OCI-LY1 (cell line): ENCODE results near the gene KLHDC8A.

Experiments used
- H2AFZ ChIP-seq: fragments of 200-600 bp; sonication (generic), shearing (Covaris generic); 2 replicates; pipeline ENCODE4 v1.6.0; 2014; ENCODE audit warnings: antibody characterized with exemption, mild to moderate bottlenecking, low read length
- H3F3A ChIP-seq: fragments of 200-600 bp; sonication (generic), shearing (Covaris generic); 2 replicates; pipeline ENCODE4 v1.6.0; 2014; ENCODE audit warnings: mild to moderate bottlenecking, antibody characterized with exemption, low read length, moderate library complexity; ENCODE audit not compliant: insufficient read depth
- H3K27ac ChIP-seq: fragments of 200-600 bp; sonication (generic); 2 replicates; pipeline ENCODE4 v1.5.1; 2014; ENCODE audit warnings: low read length, mixed run types, mild to moderate bottlenecking, low read depth; ENCODE audit not compliant: poor library complexity, severe bottlenecking
- H3K27me3 ChIP-seq: fragments of 200-600 bp; sonication (generic); 2 replicates; pipeline ENCODE4 v1.6.0; 2014; ENCODE audit warnings: antibody characterized with exemption, mild to moderate bottlenecking, low read length, moderate library complexity; ENCODE audit not compliant: insufficient read depth
- H3K36me3 ChIP-seq: fragments of 200-600 bp; sonication (generic); 2 replicates; pipeline ENCODE4 v1.6.1; 2014; ENCODE audit warnings: mild to moderate bottlenecking, antibody characterized with exemption, low read length, moderate library complexity, mixed read lengths; ENCODE audit not compliant: insufficient read depth
- H3K4me1 ChIP-seq: fragments of 200-600 bp; sonication (generic); 2 replicates; pipeline ENCODE4 v1.5.1; 2014; ENCODE audit warnings: mild to moderate bottlenecking, low read length, moderate library complexity; ENCODE audit not compliant: insufficient read depth, severe bottlenecking
- H3K4me2 ChIP-seq: fragments of 200-600 bp; sonication (generic), shearing (Covaris generic); 2 replicates; pipeline ENCODE4 v1.6.1; 2014; ENCODE audit warnings: low read length
- H3K4me3 ChIP-seq: fragments of 200-600 bp; sonication (generic); 2 replicates; pipeline ENCODE4 v1.5.1; 2014; ENCODE audit warnings: low read length, low read depth, mild to moderate bottlenecking, mixed read lengths; ENCODE audit not compliant: poor library complexity, severe bottlenecking
- H3K79me2 ChIP-seq: fragments of 200-600 bp; shearing (Covaris generic); 2 replicates; pipeline ENCODE4 v1.6.1; 2016; ENCODE audit warnings: mixed run types, low read length, mixed read lengths; ENCODE audit not compliant: insufficient read depth
- H3K9ac ChIP-seq: fragments of 200-600 bp; sonication (generic), shearing (Covaris generic); 2 replicates; pipeline ENCODE4 v1.6.1; 2014; ENCODE audit warnings: mild to moderate bottlenecking, low read length, mixed read lengths
- H3K9me2 ChIP-seq: fragments of 200-600 bp; sonication (generic), shearing (Covaris generic); 2 replicates; pipeline ENCODE4 v1.6.1; 2014; ENCODE audit warnings: low read depth, mild to moderate bottlenecking, low read length, mixed read lengths
- H3K9me3 ChIP-seq: fragments of 200-600 bp; shearing (Covaris generic); 2 replicates; pipeline ENCODE4 v1.6.1; 2014; ENCODE audit warnings: low read length, mixed read lengths
- H4K20me1 ChIP-seq: fragments of 200-600 bp; sonication (generic), shearing (Covaris generic); 2 replicates; pipeline ENCODE4 v1.6.0; 2016; ENCODE audit warnings: mild to moderate bottlenecking, low read length; ENCODE audit not compliant: insufficient read depth
- CTCF ChIP-seq: fragments of 200-600 bp; sonication (generic), shearing (Covaris generic); IDR thresholded peaks from 2 replicates; pipeline ENCODE4 v1.5.1; 2017; ENCODE audit warnings: mild to moderate bottlenecking, antibody characterized with exemption, low read length, moderate library complexity, mixed read lengths
- EZH2 ChIP-seq: fragments of 200-600 bp; sonication (generic), shearing (Covaris generic); IDR thresholded peaks from 2 replicates; pipeline ENCODE4 v1.8.0; 2017; ENCODE audit warnings: borderline replicate concordance, mixed run types, mild to moderate bottlenecking, antibody characterized with exemption, low read length, moderate library complexity, mixed read lengths

The KLHDC8A gene

GRCh38 chr1:205377355-205377754 lies 20.6 kb upstream of the KLHDC8A start:
- TF ChIP-seq EZH2, result no peak
- TF ChIP-seq CTCF, result no peak
- H3K4me1 ChIP-seq, result no peaks in the 10 kb centered on the region

GRCh38 chr1:205376739-205377138 lies 20.0 kb upstream of the KLHDC8A start:
- H3K9ac ChIP-seq, result no peak overlapping the region
- no peaks in the 10 kb centered on the region for H4K20me1 ChIP-seq
- no peaks in the 10 kb centered on the region for H3K79me2 ChIP-seq
- no peaks in the 10 kb centered on the region for H3K9me2 ChIP-seq
- no peak overlapping the region for H2AFZ ChIP-seq
- H3K36me3 ChIP-seq, result no peaks in the 10 kb centered on the region
- TF ChIP-seq CTCF (no peak), EZH2 (no peak)
- no peaks in the 10 kb centered on the region for H3K4me1 ChIP-seq
- no peaks in the 10 kb centered on the region for H3K9me3 ChIP-seq
- H3K4me3 ChIP-seq, result no peak overlapping the region
- H3K4me2 ChIP-seq, result no peak overlapping the region
- no peak overlapping the region for H3K27ac ChIP-seq
- H3F3A ChIP-seq, result no peaks in the 10 kb centered on the region
- H3K27me3 ChIP-seq, result 0 out of 2 replicates have a peak, but pooled peaks cover 7% of the 10 kb centered on the region

More at GRCh38 chr1:205377355-205377754, 20.6 kb upstream of the KLHDC8A start:
- H3K4me3 ChIP-seq, result no peak overlapping the region
- H4K20me1 ChIP-seq, result no peaks in the 10 kb centered on the region
- H3K9me2 ChIP-seq, result no peaks in the 10 kb centered on the region
- no peaks in the 10 kb centered on the region for H3K79me2 ChIP-seq
- H3F3A ChIP-seq, result no peaks in the 10 kb centered on the region
- H2AFZ ChIP-seq, result no peak overlapping the region
- no peak overlapping the region for H3K4me2 ChIP-seq
- no peaks in the 10 kb centered on the region for H3K36me3 ChIP-seq
- H3K27ac ChIP-seq, result no peak overlapping the region
- H3K27me3 ChIP-seq, result 0 out of 2 replicates have a peak, but pooled peaks cover 7% of the 10 kb centered on the region
- H3K9ac ChIP-seq, result no peak overlapping the region
- H3K9me3 ChIP-seq, result no peaks in the 10 kb centered on the region

- no peaks in the 10 kb centered on the region for H3K9me3 ChIP-seq
- no peak overlapping the region for H2AFZ ChIP-seq
- TF ChIP-seq EZH2 (no peak), CTCF (no peak)
- H3K9ac ChIP-seq, result no peak overlapping the region
- no peak overlapping the region for H3K4me3 ChIP-seq
- no peak overlapping the region for H3K27ac ChIP-seq
- H3K36me3 ChIP-seq, result no peaks in the 10 kb centered on the region
- no peaks in the 10 kb centered on the region for H3K4me1 ChIP-seq
- H3K79me2 ChIP-seq, result no peaks in the 10 kb centered on the region
- H3K9me2 ChIP-seq, result no peaks in the 10 kb centered on the region
- H3K27me3 ChIP-seq, result 0 out of 2 replicates have a peak, but pooled peaks cover 5% of the 10 kb centered on the region
- no peaks in the 10 kb centered on the region for H3F3A ChIP-seq
- H3K4me2 ChIP-seq, result no peak overlapping the region
- H4K20me1 ChIP-seq, result no peaks in the 10 kb centered on the region
Measured at GRCh38 chr1:205375835-205376545, 19.3 kb upstream of the KLHDC8A start.
